ENCODE measurements around the gene SIRPA. TPM values are rescaled to one million over a fixed set of nuclear protein-coding genes. Genes with fewer than 3 reads are reported as not detected.

Gene SIRPA
- total and polyA plus RNA-seq, 2 of the 8 experiments (the other 6 are each of a cell fraction or from before 2014, with no cell fraction given) = 3.9 to 4.3 TPM

DNA sequence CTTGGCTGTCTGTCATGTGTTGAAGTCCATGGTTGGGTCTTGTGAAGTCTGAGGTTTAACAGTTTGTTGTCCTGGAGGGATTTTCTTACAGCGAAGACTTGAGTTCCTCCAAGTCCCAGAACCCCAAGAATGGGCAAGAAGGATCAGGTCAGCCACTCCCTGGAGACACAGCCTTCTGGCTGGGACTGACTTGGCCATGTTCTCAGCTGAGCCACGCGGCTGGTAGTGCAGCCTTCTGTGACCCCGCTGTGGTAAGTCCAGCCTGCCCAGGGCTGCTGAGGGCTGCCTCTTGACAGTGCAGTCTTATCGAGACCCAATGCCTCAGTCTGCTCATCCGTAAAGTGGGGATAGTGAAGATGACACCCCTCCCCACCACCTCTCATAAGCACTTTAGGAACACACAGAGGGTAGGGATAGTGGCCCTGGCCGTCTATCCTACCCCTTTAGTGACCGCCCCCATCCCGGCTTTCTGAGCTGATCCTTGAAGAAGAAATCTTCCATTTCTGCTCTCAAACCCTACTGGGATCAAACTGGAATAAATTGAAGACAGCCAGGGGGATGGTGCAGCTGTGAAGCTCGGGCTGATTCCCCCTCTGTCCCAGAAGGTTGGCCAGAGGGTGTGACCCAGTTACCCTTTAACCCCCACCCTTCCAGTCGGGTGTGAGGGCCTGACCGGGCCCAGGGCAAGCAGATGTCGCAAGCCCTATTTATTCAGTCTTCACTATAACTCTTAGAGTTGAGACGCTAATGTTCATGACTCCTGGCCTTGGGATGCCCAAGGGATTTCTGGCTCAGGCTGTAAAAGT, 43.5 kb downstream of the SIRPA start:
- H3K9ac ChIP-seq (replicated peaks in 1 of 4; ENCODE audit: extremely low read depth in 1 of 4, low read depth in 3 of 4, low read length in 3 of 4) = no peak overlapping the region; a peak in 2 of 7 replicates
- H4K20me1 ChIP-seq (replicated peaks in 1 of 2; ENCODE audit: control insufficient read depth in 1 of 2, insufficient read depth in 2 of 2, low read length in 2 of 2) = no peaks in the 10 kb centered on the region
- H2BK20ac ChIP-seq (ENCODE audit: low read length) = no peak overlapping the region
- TF ChIP-seq KDM1A (IDR thresholded peaks at IDR 0.05; ENCODE audit: borderline replicate concordance, low read length) (no peak), ASH2L (IDR thresholded peaks at IDR 0.05; ENCODE audit: low read length) (no peak), NRF1 (IDR thresholded peaks at IDR 0.05; ENCODE audit: low read depth, low read length) (no peak)
- TF ChIP-seq, protein P1, sequence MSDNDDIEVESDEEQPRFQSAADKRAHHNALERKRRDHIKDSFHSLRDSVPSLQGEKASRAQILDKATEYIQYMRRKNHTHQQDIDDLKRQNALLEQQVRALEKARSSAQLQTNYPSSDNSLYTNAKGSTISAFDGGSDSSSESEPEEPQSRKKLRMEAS (IDR thresholded peaks at IDR 0.05) = no peak
- no peak overlapping the region for H2BK120ac ChIP-seq (replicated peaks; ENCODE audit: low read depth, low read length)
- H2BK12ac ChIP-seq (ENCODE audit: low read depth, low read length) = no peak overlapping the region
- H4K8ac ChIP-seq (ENCODE audit: extremely low read depth, insufficient read depth, low read length) = no peak overlapping the region; the same call in 1 of the 2 replicates
- no peak overlapping the region for H3K4me3 ChIP-seq (ENCODE audit: extremely low read depth in 1 of 4, insufficient read depth in 2 of 4, low read depth in 3 of 4, low read length in 4 of 4)
- WGBS, 2 experiments (ENCODE audit: extremely low coverage in 1 of 2, insufficient coverage in 1 of 2, insufficient read length in 1 of 2, insufficient replicate concordance in 2 of 2, low coverage in 1 of 2, low lambda C conversion rate in 2 of 2, missing lambda C conversion rate in 1 of 2) = 89% methylated on average over 14 of the region's 14 CpGs; no CpG with 5 or more reads in 1 of the 2 experiments
- H3K36me3 ChIP-seq (ENCODE audit: control insufficient read depth in 2 of 4, insufficient read depth in 4 of 4, low read length in 3 of 4) = no peaks in the 10 kb centered on the region
- POLR2A ChIA-PET (ENCODE audit: partially characterized antibody) = no interaction called here
- H4K91ac ChIP-seq (replicated peaks; ENCODE audit: insufficient read length, low read length) = no peak overlapping the region
- H2BK15ac ChIP-seq (ENCODE audit: low read length) = no peak overlapping the region
- H3K27me3 ChIP-seq (replicated peaks in 1 of 4; ENCODE audit: control insufficient read depth in 3 of 4, extremely low read depth in 1 of 4, insufficient read depth in 3 of 4, low read length in 3 of 4) = no peaks in the 10 kb centered on the region; a peak in 1 of 7 replicates
- H3K27ac ChIP-seq (ENCODE audit: low read depth, low read length) = no peak overlapping the region
- CTCF ChIA-PET (ENCODE audit: partially characterized antibody) = interaction anchor here (1.0 to 1.2 kb wide), 4 partner anchors 14 to 234 kb away, joined by 3 to 5 read pairs (median 4); no protein-coding TSS in a partner anchor
- H2AK5ac ChIP-seq (ENCODE audit: low read depth, low read length) = no peak overlapping the region
- H3K79me2 ChIP-seq (ENCODE audit: control insufficient read depth in 1 of 2, insufficient read depth in 2 of 2, low read length in 2 of 2) = no peaks in the 10 kb centered on the region
- H3K4ac ChIP-seq (replicated peaks; ENCODE audit: insufficient read length, low read depth, low read length) = no peak overlapping the region
- H2BK5ac ChIP-seq (ENCODE audit: low read depth, low read length) = no peak overlapping the region
- no peaks in the 10 kb centered on the region; a peak in 1 of 7 replicates for H3K4me1 ChIP-seq (replicated peaks in 1 of 4; ENCODE audit: control insufficient read depth in 3 of 4, insufficient read depth in 4 of 4, low read length in 3 of 4)
- no peaks in the 10 kb centered on the region for H3K9me3 ChIP-seq (ENCODE audit: insufficient read depth in 2 of 2, low read depth in 1 of 2, low read length in 1 of 2)
- H3K14ac ChIP-seq (ENCODE audit: insufficient read length) = no peak overlapping the region
- H3K4me2 ChIP-seq (ENCODE audit: insufficient read depth in 1 of 2, low read depth in 2 of 2, low read length in 2 of 2) = no peak overlapping the region
- no peak overlapping the region for H3K56ac ChIP-seq (replicated peaks; ENCODE audit: insufficient read length, low read depth, low read length)
- no peak overlapping the region for H4K5ac ChIP-seq (ENCODE audit: insufficient read length, low read depth, low read length)
- no peaks in the 10 kb centered on the region for H3K23me2 ChIP-seq (ENCODE audit: low read depth, low read length)
- no peak for FAIRE-seq
- no peak for DNase-seq (ENCODE audit: low read depth in 1 of 2, low spot score in 2 of 2)
- H3K18ac ChIP-seq (ENCODE audit: extremely low read depth, low read length) = no peak overlapping the region
- no peaks in the 10 kb centered on the region for H3K79me1 ChIP-seq (ENCODE audit: low read depth, low read length)
- no peak overlapping the region for H3K23ac ChIP-seq (ENCODE audit: insufficient read length)
- H2AFZ ChIP-seq (ENCODE audit: low read length) = no peak overlapping the region
